Anterior cingulate cortex (tissue), 58 donors: ENCODE measurements around the gene IQSEC1.

ENCODE experiments used
- DNase-seq, 58 donors: peaks; one replicate each; lab custom pipeline; 2025; lab: John Stamatoyannopoulos, UW

The IQSEC1 gene

GRCh38 chr3:12962292-12962691 is 110.9 kb downstream of the IQSEC1 start:
- DNase-seq = no peak

- DNase-seq = no peak
Observed at GRCh38 chr3:12961697-12962036, 111.6 kb downstream of the IQSEC1 start.

GRCh38 chr3:12961007-12961696 is 112.1 kb downstream of the IQSEC1 start:
- DNase-seq = no peak

GRCh38 chr3:12960497-12960896 is 112.7 kb downstream of the IQSEC1 start:
- DNase-seq = no peak

- DNase-seq = peak in 4 of 58 donors; percentile 13 to 51 (median 24)
Observed at GRCh38 chr3:12959838-12960378, 113.3 kb downstream of the IQSEC1 start.

GRCh38 chr3:12959410-12959809 is 113.8 kb downstream of the IQSEC1 start:
- no peak for DNase-seq

- no peak for DNase-seq
Observed at GRCh38 chr3:12957824-12958792, 115.1 kb downstream of the IQSEC1 start.

- no peak for DNase-seq
Observed at GRCh38 chr3:12957339-12957738, 115.9 kb downstream of the IQSEC1 start.

GRCh38 chr3:12956316-12956660 is 116.9 kb downstream of the IQSEC1 start:
- no peak for DNase-seq

- DNase-seq = no peak
Observed at GRCh38 chr3:12955651-12956315, 117.4 kb downstream of the IQSEC1 start.

GRCh38 chr3:12954891-12955650 is 118.2 kb downstream of the IQSEC1 start:
- peak in 49 of 58 donors; percentile 11 to 80 (median 59) for DNase-seq

GRCh38 chr3:12954180-12954579 is 119.0 kb downstream of the IQSEC1 start:
- no peak for DNase-seq

GRCh38 chr3:12953201-12953995 is 119.8 kb downstream of the IQSEC1 start:
- peak in 11 of 58 donors; percentile 13 to 61 (median 34) for DNase-seq

- no peak for DNase-seq
Observed at GRCh38 chr3:12952343-12953200, 120.7 kb downstream of the IQSEC1 start.

- peak in 6 of 58 donors; percentile 14 to 39 (median 28) for DNase-seq
Observed at GRCh38 chr3:12948891-12949711, 124.1 kb downstream of the IQSEC1 start.

GRCh38 chr3:12948371-12948770 is 124.9 kb downstream of the IQSEC1 start:
- no peak for DNase-seq
